Activated CD4-positive, CD25-positive, alpha-beta regulatory T cell treated with anti-CD3 and anti-CD28 coated beads, Interleukin-2, amount 50 U/mL, for 16 hours (primary cell): ENCODE measurements around the gene ENG.

Source experiments
- DNase-seq: peaks from one replicate; pipeline ENCODE4 v3.0.0-alpha.2; 2020; ENCODE audit warnings: low read depth, low spot score

ENG gene

DNA sequence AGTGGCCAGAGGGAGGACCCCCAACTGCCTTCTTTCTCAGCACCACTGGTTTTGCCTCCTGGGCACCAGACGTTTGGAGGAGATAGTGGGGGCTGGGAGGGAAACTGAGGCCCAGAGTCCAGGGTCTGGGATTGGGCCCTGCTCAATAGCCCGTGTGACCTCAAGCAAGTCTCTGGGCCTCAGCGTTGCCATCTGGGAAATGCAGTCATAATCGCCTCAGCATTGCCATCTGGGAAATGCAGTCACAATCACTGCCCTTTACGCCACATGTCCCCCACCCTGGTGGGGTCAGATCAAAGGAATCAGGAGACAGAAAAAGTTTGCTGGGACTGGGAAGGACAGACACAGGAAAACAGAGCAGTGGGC is 77.6 kb downstream of the ENG start:
- no peak for DNase-seq

DNA sequence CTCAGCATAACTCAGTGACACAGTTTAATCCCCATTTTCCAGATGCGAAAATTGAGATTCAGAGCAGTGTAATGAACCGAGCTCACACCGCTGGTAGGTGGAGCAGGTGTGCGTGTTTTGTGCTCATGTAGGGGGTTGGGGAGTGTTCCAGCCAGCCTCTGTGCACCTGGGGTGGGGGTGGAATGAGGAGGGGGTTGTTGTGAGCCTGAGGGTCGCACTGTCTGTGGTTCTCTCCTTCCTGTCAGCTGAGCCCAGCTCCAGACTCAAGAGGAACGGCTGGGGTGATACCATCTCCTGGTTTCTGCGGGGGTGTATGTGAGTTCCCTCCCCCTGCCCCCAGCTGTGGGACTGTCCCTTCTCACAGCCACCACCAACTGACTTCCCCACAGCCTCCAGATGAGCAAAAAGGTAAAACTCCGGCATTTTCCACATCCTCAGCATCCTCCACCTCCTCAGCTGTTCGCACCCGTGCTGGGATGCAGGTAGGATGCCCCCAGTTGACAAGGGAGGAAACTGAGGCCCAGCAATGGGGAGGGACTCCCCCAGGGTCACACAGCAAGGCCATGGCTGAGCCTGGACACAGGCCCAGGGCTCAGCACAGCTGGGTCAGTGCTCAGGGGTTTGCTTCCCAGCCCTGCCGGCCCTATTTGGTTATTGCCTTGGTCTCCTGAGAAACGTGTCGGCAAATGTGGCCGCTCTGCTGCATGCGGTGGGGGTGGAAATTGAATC is 78.1 kb downstream of the ENG start:
- DNase-seq, result no peak

DNA sequence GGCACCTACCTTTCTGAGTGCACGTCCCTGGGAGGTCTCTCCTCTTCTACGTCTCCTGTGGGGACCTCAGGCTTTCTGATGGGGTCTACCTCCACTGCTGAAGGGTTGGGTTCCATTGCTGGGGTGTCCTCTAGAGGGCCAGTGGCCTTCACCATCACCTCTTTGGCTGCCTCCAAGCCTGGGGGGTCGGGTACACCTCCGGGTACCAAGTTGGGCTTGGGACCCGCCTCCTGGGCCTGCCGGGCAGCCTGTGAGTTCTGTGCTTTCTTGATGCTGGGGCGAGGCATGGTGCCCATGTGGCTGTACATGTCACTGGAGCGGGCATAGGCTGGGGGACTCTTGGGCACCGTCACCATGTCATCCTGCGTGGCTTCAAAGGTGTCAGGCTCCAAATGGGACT is 80.5 kb downstream of the ENG start:
- DNase-seq, result no peak

DNA sequence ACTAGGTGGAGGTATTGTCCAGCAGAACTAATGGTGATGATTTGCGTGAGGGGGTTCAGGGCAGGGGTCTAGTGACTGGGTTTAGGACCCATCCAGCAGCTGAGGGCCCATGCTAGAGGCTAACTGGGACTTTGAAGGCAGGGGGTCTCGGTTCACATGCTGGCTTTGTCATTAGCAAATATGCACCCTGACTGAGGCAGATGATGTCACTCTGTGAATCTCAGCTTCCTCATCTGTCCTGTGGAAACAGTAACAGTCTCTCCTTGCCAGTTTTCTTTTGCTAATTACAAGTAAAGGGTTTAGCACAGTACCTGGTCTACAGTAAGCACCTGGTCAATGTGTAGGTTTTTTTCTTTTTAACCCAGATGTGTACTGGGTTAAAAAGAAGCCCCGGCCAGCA is 81.2 kb downstream of the ENG start:
- no peak for DNase-seq

DNA sequence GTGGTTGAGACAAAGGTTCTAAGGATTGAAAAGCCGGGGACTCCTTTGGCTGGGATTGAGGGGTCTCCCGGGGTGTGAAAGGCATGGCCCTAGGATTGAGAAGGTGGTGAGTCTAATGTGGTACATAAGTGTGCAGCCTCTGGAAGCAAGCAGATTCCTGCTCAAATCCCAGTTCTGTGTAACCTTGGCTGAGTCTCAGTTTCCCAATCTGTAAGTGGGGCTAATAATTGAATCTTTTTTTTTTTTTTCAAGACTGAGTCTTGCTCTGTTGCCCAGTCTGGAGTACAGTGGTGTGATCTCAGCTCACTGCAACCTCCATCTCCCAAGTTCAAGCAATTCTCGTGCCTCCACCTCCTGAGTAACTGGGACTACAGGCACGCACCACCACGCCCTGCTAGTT is 81.9 kb downstream of the ENG start:
- DNase-seq, result no peak

DNA sequence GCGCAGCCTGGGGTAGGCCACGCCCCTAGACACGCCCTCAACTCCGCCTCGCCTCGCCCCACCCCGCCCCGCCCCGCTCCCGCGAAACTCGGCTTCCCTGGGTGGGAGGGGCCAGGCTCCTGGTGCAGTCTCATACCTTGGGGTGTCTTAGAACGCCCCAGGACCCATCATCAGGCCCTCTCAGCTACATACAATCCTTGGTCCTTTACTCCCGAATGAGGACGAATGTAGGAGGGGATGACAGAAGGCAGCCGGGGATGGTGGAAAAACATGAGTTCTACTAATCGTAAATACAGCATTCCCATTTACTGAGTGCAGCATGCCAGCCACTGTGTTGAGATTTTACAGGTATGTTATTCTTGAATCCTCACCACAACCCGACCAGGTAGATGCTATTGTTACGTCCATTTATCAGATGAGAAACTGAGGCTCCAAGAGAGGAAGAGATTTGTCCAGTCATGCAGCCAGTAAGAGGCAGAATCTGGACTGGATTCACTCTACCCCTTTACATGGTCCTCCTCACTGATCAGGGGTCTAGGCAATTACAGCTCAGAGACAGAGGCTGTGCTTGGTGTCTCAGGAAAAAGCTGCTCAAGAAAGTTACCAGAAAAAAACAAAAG is 82.8 kb downstream of the ENG start:
- DNase-seq, result no peak

DNA sequence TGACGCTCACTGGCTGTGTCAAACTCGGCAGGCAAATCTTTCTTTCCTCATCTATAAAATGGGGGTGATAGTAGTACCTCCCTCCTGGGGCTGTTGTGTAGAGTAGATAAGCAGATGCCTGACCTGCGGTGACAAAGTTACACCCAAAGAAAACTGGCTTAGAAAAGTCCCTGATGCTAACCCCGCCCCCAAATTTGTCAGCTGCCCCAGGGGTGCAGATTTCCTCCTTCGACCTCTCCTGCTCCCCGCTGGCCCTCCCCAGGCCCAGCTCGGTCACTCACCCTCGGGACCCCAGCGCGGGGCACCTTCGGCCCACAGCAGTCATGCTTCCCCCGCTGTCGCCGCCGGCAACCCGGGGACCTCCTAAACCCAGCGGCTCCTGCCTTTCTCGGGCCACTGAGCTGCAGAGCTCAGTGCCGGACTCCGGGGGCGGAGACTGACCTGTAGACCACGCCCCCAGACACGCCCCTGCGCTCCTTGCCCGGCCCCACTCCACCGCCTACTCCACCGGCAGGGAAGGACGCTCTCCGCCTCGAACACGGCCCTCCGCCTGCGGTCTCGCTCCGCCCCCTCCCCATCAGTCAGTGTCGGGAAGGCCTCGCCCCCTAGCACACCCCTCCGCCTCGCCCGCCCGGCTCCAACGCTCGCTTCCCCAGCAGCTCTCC is 83.4 kb downstream of the ENG start:
- DNase-seq, result peak; percentile 82

DNA sequence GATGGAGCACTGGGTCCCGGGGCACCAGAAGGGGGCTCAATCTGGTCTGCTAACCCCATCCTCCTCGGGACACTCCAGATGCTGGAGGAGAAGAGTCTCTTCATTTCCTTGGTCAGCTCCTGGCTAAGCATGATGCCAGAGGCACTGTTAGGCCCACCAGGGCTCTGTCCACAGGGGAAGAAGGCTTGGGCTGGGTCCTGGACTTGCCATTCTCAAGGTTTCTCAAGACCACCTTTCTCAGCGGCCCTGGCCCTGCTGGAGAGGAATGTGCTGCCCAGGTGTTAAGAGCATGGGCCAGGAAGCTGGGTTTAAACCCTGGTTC is 83.9 kb downstream of the ENG start:
- no peak for DNase-seq

DNA sequence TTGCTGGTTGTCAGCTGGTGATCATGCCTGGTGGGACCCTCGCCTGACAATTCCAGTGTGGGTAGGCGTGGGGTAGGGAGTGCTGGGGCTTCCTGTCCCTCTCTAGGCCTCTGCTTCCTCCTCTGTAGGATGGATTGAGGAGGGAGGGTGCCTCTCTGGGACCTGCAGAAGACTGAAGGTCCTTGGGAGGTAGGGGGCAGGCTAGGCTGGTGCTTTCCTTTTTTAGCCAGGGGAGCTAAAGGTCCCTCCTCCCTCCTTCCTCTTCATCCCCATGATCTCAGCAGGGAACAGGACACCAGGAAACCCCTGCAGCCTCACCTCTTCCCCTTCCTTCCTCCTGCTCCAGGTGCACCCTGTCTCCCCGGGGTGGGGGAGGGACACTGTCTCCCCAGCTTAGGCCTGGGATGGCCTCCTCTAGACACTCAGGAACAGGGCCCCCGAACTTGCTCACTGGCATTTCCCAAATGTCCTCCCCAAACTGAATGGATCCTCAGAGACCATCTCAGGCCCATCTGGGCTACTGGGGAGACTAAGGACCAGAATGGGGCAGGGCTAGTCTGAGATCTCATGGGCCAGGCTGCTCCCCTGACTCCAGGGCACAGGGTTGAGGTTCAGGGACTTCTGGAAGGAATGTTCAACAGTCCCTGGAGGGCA is 84.4 kb downstream of the ENG start:
- no peak for DNase-seq

DNA sequence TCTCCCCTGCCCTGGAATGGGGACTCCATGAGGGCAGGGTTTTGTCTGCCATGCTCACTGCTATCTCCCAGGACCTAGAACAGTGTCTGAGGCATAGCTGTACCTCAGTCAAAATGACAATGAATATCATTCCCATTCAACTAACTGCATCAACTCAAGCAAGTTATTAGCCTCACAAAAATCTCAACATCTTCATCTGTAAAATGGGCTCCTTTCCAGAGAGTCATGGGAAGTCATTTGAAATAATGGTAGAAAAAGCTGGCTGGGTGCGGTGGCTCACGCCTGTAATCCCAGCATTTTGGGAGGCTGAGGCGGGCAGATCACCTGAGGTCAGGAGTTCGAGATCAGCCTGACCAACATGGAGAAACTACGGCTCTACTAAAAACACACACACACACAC is 85.4 kb downstream of the ENG start:
- no peak for DNase-seq

DNA sequence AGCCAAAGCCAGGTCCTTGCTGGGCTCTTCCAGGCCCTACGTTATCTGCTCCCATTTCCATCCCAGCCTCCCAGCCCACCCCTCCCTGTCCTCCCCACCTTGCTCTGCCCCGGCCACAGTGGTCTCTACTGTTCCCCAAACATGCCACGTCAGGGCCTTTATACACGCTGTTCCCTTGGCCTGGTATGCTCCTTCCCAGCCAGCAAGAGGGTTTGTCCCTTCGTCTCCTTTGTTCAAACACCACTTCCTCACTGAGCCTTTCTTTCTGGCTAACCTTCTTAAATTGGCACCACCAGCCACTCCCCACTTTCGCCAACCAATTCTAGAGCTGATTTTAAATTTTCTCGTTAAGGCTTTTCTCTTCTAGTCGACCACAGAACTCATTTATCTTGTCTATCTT is 85.8 kb downstream of the ENG start:
- DNase-seq, result no peak

DNA sequence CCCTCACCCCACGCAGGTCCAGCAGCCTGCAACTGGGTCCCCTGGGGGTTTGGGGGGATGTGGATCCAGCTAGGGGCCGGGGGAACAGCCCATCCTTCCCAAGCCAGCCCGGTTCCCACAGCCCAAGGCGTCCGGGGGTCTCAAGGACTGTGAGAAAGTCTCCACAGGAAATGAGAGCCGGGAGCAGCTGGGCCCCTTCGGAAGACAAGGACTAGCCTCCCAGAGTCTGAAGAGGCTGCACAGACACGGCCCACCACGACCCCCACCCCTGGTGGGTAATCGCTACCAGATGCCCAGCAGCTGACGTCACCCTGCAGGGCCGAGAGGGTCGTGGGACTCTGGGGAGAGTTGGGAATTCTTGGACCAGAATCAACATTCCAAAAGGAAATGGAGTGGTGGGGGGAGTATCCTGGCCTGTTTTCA is 86.5 kb downstream of the ENG start:
- no peak for DNase-seq

DNA sequence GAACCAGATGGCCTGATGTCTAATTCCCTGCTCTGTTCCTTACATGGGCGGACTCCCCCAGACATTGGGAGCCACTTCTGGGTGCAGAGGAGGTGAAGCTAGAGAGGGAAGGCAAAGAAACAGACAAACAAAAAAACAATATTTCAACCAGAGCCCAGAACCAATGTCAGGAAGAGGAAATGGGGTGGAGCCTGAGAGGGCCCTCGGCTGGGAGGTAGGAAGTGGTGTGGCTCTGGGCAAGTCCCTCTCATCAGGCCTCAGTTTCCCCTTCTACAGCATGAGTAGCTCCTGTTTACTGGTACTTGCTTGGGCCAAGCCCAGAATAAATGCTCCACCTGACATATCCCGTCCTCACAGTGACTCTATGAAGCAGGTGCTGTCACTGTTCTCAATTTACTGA is 87.0 kb downstream of the ENG start:
- no peak for DNase-seq

DNA sequence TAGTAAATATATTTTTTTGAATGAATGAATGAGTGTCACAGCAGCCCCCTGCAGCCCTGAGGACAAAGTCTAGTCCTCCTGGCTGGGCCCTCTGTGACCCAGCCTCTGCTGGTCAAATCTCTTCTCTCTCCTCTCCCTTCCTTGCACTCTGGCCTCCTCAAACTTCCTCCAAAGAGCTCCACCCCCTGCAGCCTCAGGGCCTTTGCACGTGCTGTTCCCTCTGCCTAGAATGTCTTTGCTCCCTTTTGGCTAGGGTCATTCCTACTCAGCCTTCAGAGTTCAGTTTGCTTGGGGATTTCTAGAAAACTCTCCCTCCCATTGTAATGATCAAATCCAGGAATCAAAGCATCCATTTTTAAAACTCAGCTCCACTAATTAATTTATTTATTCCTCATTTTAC is 89.0 kb downstream of the ENG start:
- no peak for DNase-seq
